ENCODE data around the gene OR5AU1. TPM values are rescaled to one million over a fixed set of nuclear protein-coding genes. Genes with fewer than 3 reads are reported as not detected.
A peak's percentile ranks its signal among the peaks of the same experiment; 100 is the strongest.
"Not testable (repeated sequence)": the region's sequence is repeated elsewhere in the genome, so short reads cannot be mapped to it uniquely, and the experiment has no call there.

The OR5AU1 gene
- polyA plus RNA-seq, 6 donors from 2014 or later = not detected

DNA sequence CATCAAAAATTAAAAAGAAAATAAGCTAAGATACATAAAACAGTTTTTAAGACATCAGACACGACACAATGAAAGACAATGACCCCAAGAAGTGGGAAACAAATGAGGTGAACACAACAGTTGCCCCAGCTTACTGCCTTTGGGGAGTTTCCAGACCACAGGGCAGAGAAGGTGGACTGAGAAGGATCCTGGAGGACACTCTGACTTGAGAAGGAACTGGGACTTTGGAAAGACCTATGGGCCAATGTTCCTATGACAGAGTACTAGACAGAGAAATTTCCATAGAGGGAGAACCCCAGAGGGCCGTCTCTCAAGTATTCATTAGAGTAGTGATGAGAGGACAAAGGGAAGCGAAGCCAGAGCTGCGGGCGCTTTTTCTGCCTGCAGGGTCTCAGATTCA is 6.2 kb upstream of the OR5AU1 start:
- Mint-ChIP-seq H3K9me3 (no peaks in the 10 kb centered on the region), H3K36me3 (no peaks in the 10 kb centered on the region), H3K4me1 (no peaks in the 10 kb centered on the region), H3K27ac (no peak overlapping the region), H3K4me3 (no peak overlapping the region), H3K27me3 (peaks cover 13 to 66% (median 49%) of the 10 kb centered on the region in 3 donors)
- no peak for ATAC-seq (ENCODE audit: low read depth in 2 of 2)
- no peak for DNase-seq

GRCh38 chr14:21160061-21160610 is 4.3 kb upstream of the OR5AU1 start:
- Mint-ChIP-seq H3K4me3 (no peak overlapping the region), H3K9me3 (no peaks in the 10 kb centered on the region), H3K36me3 (no peaks in the 10 kb centered on the region), H3K4me1 (no peaks in the 10 kb centered on the region), H3K27me3 (peaks cover 17 to 71% (median 46%) of the 10 kb centered on the region in 3 donors), H3K27ac (no peak overlapping the region)
- ATAC-seq (ENCODE audit: low read depth in 2 of 2) (no peak), DNase-seq (no peak)

DNA sequence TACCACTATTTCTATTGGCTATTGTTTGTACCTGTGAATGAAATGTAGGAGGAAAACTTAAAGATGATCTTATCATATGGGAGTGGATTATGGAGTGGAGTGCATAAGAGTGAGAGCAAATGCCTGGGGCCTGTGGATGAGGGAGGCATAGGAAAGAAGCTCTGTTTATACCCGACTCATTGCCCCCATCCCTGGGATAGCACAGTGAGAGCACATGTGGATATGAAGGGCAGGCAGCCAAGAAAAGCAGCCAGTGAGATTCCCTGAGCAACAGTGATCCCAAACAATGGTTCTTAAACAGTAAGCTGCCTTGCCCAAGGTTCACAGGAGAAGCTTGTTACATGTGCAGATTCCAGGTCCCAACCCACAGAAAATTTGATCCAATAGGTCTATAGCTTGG is 2.3 kb upstream of the OR5AU1 start:
- not testable (repeated sequence) for H3K4me1 Mint-ChIP-seq; H3K27ac Mint-ChIP-seq; H3K4me3 Mint-ChIP-seq; H3K9me3 Mint-ChIP-seq; H3K36me3 Mint-ChIP-seq; DNase-seq; ATAC-seq (ENCODE audit: low read depth in 2 of 2)
- H3K27me3 Mint-ChIP-seq = peaks cover 22 to 74% (median 51%) of the 10 kb centered on the region in 3 donors

GRCh38 chr14:21149641-21150367 is 6.1 kb downstream of the OR5AU1 start:
- H3K4me3 Mint-ChIP-seq = no peak overlapping the region
- no peaks in the 10 kb centered on the region for H3K4me1 Mint-ChIP-seq
- DNase-seq (no peak), ATAC-seq (ENCODE audit: low read depth in 2 of 2) (no peak)
- H3K36me3 Mint-ChIP-seq = peaks cover 0 to 21% of the 10 kb centered on the region in 2 donors
- peaks cover 9 to 15% (median 12%) of the 10 kb centered on the region in 7 donors for H3K9me3 Mint-ChIP-seq
- H3K27me3 Mint-ChIP-seq = peaks cover 10 to 30% (median 26%) of the 10 kb centered on the region in 3 donors
- no peak overlapping the region for H3K27ac Mint-ChIP-seq

DNA sequence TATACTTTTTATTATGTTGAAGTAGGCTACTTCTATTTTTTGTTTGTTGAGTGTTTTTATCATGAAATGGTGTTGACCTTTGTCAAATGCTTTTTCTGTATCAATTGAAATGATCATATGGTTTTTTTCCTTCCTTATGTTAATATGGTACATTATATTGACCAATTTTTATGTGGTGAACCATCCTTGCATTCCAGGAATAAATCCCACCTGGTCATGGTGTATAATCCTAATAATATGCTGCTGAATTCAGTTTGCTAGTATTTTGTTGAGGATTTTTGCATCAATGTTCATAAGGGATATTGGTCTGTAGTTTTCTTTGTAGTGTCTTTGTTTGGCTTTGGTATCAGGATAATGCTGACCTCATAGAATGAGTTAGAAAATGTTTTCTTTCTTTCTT is 10.4 kb downstream of the OR5AU1 start:
- Mint-ChIP-seq H3K36me3 (peaks cover 0 to 31% of the 10 kb centered on the region in 2 donors), H3K4me3 (no peak overlapping the region), H3K9me3 (peaks cover 14 to 22% (median 16%) of the 10 kb centered on the region in 7 donors), H3K27ac (no peak overlapping the region), H3K27me3 (peaks cover 18 to 31% (median 27%) of the 10 kb centered on the region in 3 donors), H3K4me1 (no peaks in the 10 kb centered on the region)
- DNase-seq = no peak
- ATAC-seq (ENCODE audit: low read depth in 2 of 2) = no peak

- no peak overlapping the region for H3K27ac Mint-ChIP-seq
- H3K4me3 Mint-ChIP-seq = no peak overlapping the region
- DNase-seq (no peak), ATAC-seq (ENCODE audit: low read depth in 2 of 2) (no peak)
- H3K4me1 Mint-ChIP-seq = no peaks in the 10 kb centered on the region
- H3K36me3 Mint-ChIP-seq = peaks cover 0 to 31% of the 10 kb centered on the region in 2 donors
- H3K27me3 Mint-ChIP-seq = peaks cover 18 to 31% (median 27%) of the 10 kb centered on the region in 3 donors
- H3K9me3 Mint-ChIP-seq = peaks cover 14 to 22% (median 16%) of the 10 kb centered on the region in 7 donors
Observed at GRCh38 chr14:21142357-21142756, 13.5 kb downstream of the OR5AU1 start.

- Mint-ChIP-seq H3K4me1 (no peaks in the 10 kb centered on the region), H3K4me3 (no peak overlapping the region), H3K27ac (no peak overlapping the region), H3K36me3 (no peaks in the 10 kb centered on the region), H3K9me3 (peaks cover 0 to 2% (median 0%) of the 10 kb centered on the region in 7 donors), H3K27me3 (peaks cover 0 to 22% (median 13%) of the 10 kb centered on the region in 3 donors)
- DNase-seq (peak; percentile 11), ATAC-seq (ENCODE audit: low read depth in 2 of 2) (no peak)
Observed at GRCh38 chr14:21136024-21136423, 19.8 kb downstream of the OR5AU1 start.

GRCh38 chr14:21133901-21134300 is 22.0 kb downstream of the OR5AU1 start:
- H3K4me1 Mint-ChIP-seq = no peaks in the 10 kb centered on the region
- peaks cover 0 to 22% (median 16%) of the 10 kb centered on the region in 3 donors for H3K27me3 Mint-ChIP-seq
- ATAC-seq (ENCODE audit: low read depth in 2 of 2) = no peak
- H3K36me3 Mint-ChIP-seq = no peaks in the 10 kb centered on the region
- no peak overlapping the region for H3K4me3 Mint-ChIP-seq
- peaks cover 0 to 4% (median 2%) of the 10 kb centered on the region in 7 donors for H3K9me3 Mint-ChIP-seq
- DNase-seq = no peak
- no peak overlapping the region for H3K27ac Mint-ChIP-seq

DNA sequence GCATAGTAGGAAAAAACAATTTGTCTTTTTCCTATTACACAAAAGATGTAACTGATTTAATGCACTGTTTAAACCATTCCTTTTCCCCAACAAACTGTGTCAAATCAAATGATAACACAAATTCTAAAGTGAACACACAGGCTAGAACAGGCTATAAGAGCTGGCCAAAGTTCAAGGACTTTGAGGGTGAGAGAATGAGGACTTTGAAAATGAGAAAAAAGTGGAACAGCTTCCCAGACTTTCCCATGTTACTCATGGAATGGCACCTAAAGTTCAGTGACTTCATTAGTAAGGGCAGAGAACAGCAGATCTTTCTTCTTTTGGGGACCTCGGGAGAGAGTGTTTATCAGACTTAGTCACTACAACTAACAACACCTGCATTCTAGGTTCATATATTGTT is 32.4 kb downstream of the OR5AU1 start:
- DNase-seq = no peak
- no peak for ATAC-seq (ENCODE audit: low read depth in 2 of 2)
- Mint-ChIP-seq H3K9me3 (peaks cover 5 to 26% (median 12%) of the 10 kb centered on the region in 7 donors), H3K36me3 (peaks cover 0 to 8% of the 10 kb centered on the region in 2 donors), H3K27me3 (peaks cover 42 to 60% (median 53%) of the 10 kb centered on the region in 3 donors), H3K27ac (no peak overlapping the region), H3K4me3 (no peak overlapping the region), H3K4me1 (no peaks in the 10 kb centered on the region)

GRCh38 chr14:21121122-21121521 is 34.7 kb downstream of the OR5AU1 start:
- Mint-ChIP-seq H3K4me1 (no peaks in the 10 kb centered on the region), H3K27me3 (peaks cover 36 to 47% (median 36%) of the 10 kb centered on the region in 3 donors), H3K4me3 (no peak overlapping the region), H3K27ac (no peak overlapping the region), H3K36me3 (peaks cover 0 to 8% of the 10 kb centered on the region in 2 donors), H3K9me3 (peaks cover 4 to 18% (median 10%) of the 10 kb centered on the region in 7 donors)
- DNase-seq = no peak
- no peak for ATAC-seq (ENCODE audit: low read depth in 2 of 2)

DNA sequence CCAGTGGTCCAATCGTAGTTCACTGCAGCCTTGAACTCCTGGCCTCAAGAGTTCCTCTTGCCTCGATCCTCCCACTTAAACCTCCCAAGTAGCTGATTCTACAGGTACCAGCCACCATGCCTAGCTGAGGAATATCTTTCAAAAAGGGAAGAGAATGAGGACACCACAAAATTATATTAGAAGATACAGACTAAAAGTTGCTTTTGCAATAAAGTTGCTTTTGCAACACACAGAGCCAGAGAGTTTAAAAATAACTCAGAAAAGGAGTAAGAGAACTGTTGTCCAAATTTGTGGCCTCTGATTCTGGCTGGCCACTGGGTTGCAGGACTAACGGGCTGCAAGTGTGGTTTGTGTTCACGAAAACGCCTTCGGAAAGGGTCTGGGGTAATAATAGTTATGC is 35.2 kb downstream of the OR5AU1 start:
- no peak overlapping the region for H3K4me3 Mint-ChIP-seq
- ATAC-seq (ENCODE audit: low read depth in 2 of 2) = no peak

GRCh38 chr14:21118933-21119332 is 36.9 kb downstream of the OR5AU1 start:
- peaks cover 0 to under 1% (median 0%) of the 10 kb centered on the region in 7 donors for H3K9me3 Mint-ChIP-seq
- ATAC-seq (ENCODE audit: low read depth in 2 of 2) (no peak), DNase-seq (no peak)
- H3K27ac Mint-ChIP-seq = no peak overlapping the region
- H3K4me1 Mint-ChIP-seq = no peaks in the 10 kb centered on the region
- peaks cover 19 to 30% (median 27%) of the 10 kb centered on the region in 3 donors for H3K27me3 Mint-ChIP-seq
- H3K36me3 Mint-ChIP-seq = no peaks in the 10 kb centered on the region
- H3K4me3 Mint-ChIP-seq = no peak overlapping the region

More for the DNA sequence above, 35.2 kb downstream of the OR5AU1 start:
- Mint-ChIP-seq H3K36me3 (peaks cover 0 to 8% of the 10 kb centered on the region in 2 donors), H3K9me3 (peaks cover 2 to 17% (median 8%) of the 10 kb centered on the region in 7 donors), H3K27me3 (peaks cover 32 to 43% (median 36%) of the 10 kb centered on the region in 3 donors), H3K27ac (no peak overlapping the region), H3K4me1 (no peaks in the 10 kb centered on the region)
- no peak for DNase-seq

DNA sequence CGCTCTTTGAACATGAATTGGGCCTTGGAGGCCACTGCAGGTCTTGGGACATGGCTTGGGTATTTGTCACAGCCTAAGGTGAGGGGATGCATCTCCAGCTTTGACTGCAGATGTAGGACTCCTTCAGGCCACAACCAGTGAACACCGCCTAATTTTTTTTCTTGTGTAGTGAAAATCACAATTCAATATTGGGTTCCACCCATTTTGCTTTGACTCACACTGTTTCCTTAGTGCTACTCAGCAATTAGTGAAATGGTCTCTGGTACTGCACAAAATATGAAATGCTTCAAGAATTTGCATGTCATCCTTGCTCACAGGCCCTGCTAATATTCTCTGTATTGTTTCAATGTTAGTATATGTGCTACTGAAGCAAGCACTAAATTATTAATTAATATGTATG is 42.5 kb downstream of the OR5AU1 start:
- H3K9me3 Mint-ChIP-seq = no peaks in the 10 kb centered on the region
- H3K27ac Mint-ChIP-seq = no peak overlapping the region
- H3K4me3 Mint-ChIP-seq = no peak overlapping the region
- H3K36me3 Mint-ChIP-seq = no peaks in the 10 kb centered on the region
- DNase-seq (no peak), ATAC-seq (ENCODE audit: low read depth in 2 of 2) (no peak)
- no peaks in the 10 kb centered on the region for H3K4me1 Mint-ChIP-seq
- H3K27me3 Mint-ChIP-seq = peaks cover 0 to 5% (median 4%) of the 10 kb centered on the region in 3 donors

- no peaks in the 10 kb centered on the region for H3K9me3 Mint-ChIP-seq
- ATAC-seq (ENCODE audit: low read depth in 2 of 2) = no peak
- no peak overlapping the region for H3K4me3 Mint-ChIP-seq
- DNase-seq = no peak
- no peaks in the 10 kb centered on the region for H3K4me1 Mint-ChIP-seq
- no peak overlapping the region for H3K27ac Mint-ChIP-seq
- H3K27me3 Mint-ChIP-seq = no peaks in the 10 kb centered on the region
- no peaks in the 10 kb centered on the region for H3K36me3 Mint-ChIP-seq
Observed at GRCh38 chr14:21112255-21112654, 43.6 kb downstream of the OR5AU1 start.
